ENCODE measurements around the gene OCA2. TPM values are rescaled to one million over a fixed set of nuclear protein-coding genes. Genes with fewer than 3 reads are reported as not detected.

OCA2 gene
- total and polyA plus RNA-seq, 2 of the 13 experiments (the other 11 are each of a cell fraction or from before 2014, with no cell fraction given), result 0.02 to 0.05 TPM

DNA sequence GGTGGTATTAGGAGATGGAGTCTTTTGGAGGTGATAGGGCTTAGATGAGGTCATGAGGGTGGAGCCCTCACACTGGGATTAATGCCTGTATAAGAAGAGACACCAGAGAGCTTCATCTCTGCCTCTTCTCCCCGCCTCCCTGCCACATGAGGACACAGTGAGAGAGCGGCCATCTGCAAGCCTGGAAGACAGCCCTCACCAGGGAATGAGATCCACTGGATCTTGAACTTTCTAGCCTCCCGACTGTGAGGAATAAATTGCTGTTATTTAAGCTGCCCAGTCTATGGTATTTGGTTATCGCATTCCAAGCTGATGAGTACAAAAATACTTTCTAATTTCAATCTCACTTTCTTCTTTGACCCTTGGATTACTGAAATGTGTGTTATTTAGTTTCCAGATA lies 121.4 kb downstream of the OCA2 start (continued):
- no peak for TF ChIP-seq HDAC6 (IDR thresholded peaks at IDR 0.05; ENCODE audit: low read depth, low read length)
- no peak for TF ChIP-seq ATAD3A (CRISPR knock-in tag; IDR thresholded peaks at IDR 0.05)
- TF ChIP-seq, protein P1, sequence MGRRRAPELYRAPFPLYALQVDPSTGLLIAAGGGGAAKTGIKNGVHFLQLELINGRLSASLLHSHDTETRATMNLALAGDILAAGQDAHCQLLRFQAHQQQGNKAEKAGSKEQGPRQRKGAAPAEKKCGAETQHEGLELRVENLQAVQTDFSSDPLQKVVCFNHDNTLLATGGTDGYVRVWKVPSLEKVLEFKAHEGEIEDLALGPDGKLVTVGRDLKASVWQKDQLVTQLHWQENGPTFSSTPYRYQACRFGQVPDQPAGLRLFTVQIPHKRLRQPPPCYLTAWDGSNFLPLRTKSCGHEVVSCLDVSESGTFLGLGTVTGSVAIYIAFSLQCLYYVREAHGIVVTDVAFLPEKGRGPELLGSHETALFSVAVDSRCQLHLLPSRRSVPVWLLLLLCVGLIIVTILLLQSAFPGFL (CRISPR knock-in tag; IDR thresholded peaks at IDR 0.05), result no peak
- no peak for TF ChIP-seq ZSCAN25 (CRISPR knock-in tag; IDR thresholded peaks at IDR 0.05)
- TF ChIP-seq, protein P2, sequence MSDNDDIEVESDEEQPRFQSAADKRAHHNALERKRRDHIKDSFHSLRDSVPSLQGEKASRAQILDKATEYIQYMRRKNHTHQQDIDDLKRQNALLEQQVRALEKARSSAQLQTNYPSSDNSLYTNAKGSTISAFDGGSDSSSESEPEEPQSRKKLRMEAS (IDR thresholded peaks at IDR 0.05), result no peak

DNA sequence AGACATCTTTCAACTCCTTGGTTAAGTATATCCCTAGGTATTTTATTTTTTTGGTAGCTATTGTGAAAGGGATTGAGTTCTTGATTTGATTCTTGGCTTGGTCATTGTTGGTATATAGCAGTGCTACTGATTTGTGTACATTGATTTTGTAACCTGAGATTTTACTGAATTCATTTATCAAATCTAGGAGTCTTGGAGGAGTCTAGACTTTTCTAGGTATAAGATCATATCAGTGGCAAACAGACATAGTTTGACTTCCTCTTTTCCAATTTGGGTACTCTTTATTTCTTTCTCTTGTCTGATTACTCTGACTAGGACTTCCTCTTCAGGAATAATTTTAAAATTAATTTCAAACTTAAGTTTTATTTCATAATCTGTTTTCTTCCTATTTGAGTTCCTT lies 125.2 kb downstream of the OCA2 start:
- H4K20me1 ChIP-seq (ENCODE audit: insufficient read depth, low read length), result no peaks in the 10 kb centered on the region
- no peaks in the 10 kb centered on the region for H3K79me2 ChIP-seq (ENCODE audit: insufficient read depth, low read length)
- CTCF ChIA-PET (ENCODE audit: low intra/inter-chr PET ratio, low total read pairs), result no interaction called here
- DNase-seq (ENCODE audit: low spot score), result no peak
- no TSS peak for BruUV-seq (replicated peaks)
- no peak for ATAC-seq
- H3K4me2 ChIP-seq (ENCODE audit: low read depth, low read length), result no peak overlapping the region
- no peaks in the 10 kb centered on the region for H3K4me1 ChIP-seq (ENCODE audit: insufficient read depth, low read length)
- FAIRE-seq, result no peak
- intact Hi-C loops (cut with micrococcal nuclease; ENCODE audit: unreplicated experiment), result no loop called here
- H3K27ac ChIP-seq (ENCODE audit: extremely low read length, insufficient read depth, low read length), result no peak overlapping the region
- H3K27me3 ChIP-seq (ENCODE audit: control insufficient read depth in 1 of 2, insufficient read depth in 2 of 2, low read length in 2 of 2), result no peaks in the 10 kb centered on the region; a peak in 1 of 5 replicates
- no peak overlapping the region for H3K4me3 ChIP-seq (replicated peaks in 1 of 3; ENCODE audit: insufficient read depth in 1 of 3, low read depth in 2 of 3, low read length in 3 of 3)
- in situ Hi-C loops (cut with HindIII; ENCODE audit: extremely low pct_ligation_motif_present, low pct_unique_long_range_greater_than_20kb), result no loop called here
- no peak overlapping the region for H2AFZ ChIP-seq (ENCODE audit: low read length)
- POLR2A ChIA-PET, result no interaction called here
- no peaks in the 10 kb centered on the region for H3K9me3 ChIP-seq (ENCODE audit: low read length)
- no peak overlapping the region for H3K9ac ChIP-seq (ENCODE audit: insufficient read depth, low read depth, low read length)
- H3K36me3 ChIP-seq (replicated peaks in 1 of 2; ENCODE audit: control insufficient read depth in 1 of 2, insufficient read depth in 2 of 2, low read length in 2 of 2), result no peaks in the 10 kb centered on the region
- TF ChIP-seq, protein P3, sequence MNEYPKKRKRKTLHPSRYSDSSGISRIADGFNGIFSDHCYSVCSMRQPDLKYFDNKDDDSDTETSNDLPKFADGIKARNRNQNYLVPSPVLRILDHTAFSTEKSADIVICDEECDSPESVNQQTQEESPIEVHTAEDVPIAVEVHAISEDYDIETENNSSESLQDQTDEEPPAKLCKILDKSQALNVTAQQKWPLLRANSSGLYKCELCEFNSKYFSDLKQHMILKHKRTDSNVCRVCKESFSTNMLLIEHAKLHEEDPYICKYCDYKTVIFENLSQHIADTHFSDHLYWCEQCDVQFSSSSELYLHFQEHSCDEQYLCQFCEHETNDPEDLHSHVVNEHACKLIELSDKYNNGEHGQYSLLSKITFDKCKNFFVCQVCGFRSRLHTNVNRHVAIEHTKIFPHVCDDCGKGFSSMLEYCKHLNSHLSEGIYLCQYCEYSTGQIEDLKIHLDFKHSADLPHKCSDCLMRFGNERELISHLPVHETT (CRISPR knock-in tag; conservative IDR thresholded peaks at IDR 0.05), result no peak
- TF ChIP-seq ZNF792 (CRISPR knock-in tag; IDR thresholded peaks at IDR 0.05) (no peak), HHEX (CRISPR knock-in tag; IDR thresholded peaks at IDR 0.05) (no peak), SMAD1 (CRISPR knock-in tag; IDR thresholded peaks at IDR 0.05; ENCODE audit: borderline replicate concordance, low read depth) (no peak), ZNF317 (CRISPR knock-in tag; IDR thresholded peaks at IDR 0.05) (no peak), ZMYM4 (CRISPR knock-in tag; IDR thresholded peaks at IDR 0.05) (no peak), ZNF501 (CRISPR knock-in tag; IDR thresholded peaks at IDR 0.05) (no peak), ARNTL (CRISPR knock-in tag; IDR thresholded peaks at IDR 0.05) (no peak), SRSF4 (IDR thresholded peaks at IDR 0.05; ENCODE audit: low read depth, low read length, poor library complexity, severe bottlenecking) (no peak), KLF11 (CRISPR knock-in tag; IDR thresholded peaks at IDR 0.05) (no peak)
- TF ChIP-seq, protein P4, sequence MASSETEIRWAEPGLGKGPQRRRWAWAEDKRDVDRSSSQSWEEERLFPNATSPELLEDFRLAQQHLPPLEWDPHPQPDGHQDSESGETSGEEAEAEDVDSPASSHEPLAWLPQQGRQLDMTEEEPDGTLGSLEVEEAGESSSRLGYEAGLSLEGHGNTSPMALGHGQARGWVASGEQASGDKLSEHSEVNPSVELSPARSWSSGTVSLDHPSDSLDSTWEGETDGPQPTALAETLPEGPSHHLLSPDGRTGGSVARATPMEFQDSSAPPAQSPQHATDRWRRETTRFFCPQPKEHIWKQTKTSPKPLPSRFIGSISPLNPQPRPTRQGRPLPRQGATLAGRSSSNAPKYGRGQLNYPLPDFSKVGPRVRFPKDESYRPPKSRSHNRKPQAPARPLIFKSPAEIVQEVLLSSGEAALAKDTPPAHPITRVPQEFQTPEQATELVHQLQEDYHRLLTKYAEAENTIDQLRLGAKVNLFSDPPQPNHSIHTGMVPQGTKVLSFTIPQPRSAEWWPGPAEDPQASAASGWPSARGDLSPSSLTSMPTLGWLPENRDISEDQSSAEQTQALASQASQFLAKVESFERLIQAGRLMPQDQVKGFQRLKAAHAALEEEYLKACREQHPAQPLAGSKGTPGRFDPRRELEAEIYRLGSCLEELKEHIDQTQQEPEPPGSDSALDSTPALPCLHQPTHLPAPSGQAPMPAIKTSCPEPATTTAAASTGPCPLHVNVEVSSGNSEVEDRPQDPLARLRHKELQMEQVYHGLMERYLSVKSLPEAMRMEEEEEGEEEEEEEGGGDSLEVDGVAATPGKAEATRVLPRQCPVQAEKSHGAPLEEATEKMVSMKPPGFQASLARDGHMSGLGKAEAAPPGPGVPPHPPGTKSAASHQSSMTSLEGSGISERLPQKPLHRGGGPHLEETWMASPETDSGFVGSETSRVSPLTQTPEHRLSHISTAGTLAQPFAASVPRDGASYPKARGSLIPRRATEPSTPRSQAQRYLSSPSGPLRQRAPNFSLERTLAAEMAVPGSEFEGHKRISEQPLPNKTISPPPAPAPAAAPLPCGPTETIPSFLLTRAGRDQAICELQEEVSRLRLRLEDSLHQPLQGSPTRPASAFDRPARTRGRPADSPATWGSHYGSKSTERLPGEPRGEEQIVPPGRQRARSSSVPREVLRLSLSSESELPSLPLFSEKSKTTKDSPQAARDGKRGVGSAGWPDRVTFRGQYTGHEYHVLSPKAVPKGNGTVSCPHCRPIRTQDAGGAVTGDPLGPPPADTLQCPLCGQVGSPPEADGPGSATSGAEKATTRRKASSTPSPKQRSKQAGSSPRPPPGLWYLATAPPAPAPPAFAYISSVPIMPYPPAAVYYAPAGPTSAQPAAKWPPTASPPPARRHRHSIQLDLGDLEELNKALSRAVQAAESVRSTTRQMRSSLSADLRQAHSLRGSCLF (CRISPR knock-in tag; IDR thresholded peaks at IDR 0.05; ENCODE audit: borderline replicate concordance), result no peak
- TF ChIP-seq, protein P5, sequence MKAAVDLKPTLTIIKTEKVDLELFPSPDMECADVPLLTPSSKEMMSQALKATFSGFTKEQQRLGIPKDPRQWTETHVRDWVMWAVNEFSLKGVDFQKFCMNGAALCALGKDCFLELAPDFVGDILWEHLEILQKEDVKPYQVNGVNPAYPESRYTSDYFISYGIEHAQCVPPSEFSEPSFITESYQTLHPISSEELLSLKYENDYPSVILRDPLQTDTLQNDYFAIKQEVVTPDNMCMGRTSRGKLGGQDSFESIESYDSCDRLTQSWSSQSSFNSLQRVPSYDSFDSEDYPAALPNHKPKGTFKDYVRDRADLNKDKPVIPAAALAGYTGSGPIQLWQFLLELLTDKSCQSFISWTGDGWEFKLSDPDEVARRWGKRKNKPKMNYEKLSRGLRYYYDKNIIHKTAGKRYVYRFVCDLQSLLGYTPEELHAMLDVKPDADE (CRISPR knock-in tag; IDR thresholded peaks at IDR 0.05), result no peak

Data from HepG2 (cell line).